Upper lobe of left lung (tissue), 4 donors: ENCODE measurements around the gene STX8.

Experiments
- CTCF ChIP-seq, 6 experiments: fragments of 450-650 bp in 4 of 6; fragments of 200-600 bp in 2 of 6; sonication (generic) in 2 of 6; IDR thresholded peaks; one replicate each; pipeline ENCODE4 v1.5.1; 2016 to 2019; ENCODE audit warnings: antibody characterized with exemption in 6 of 6
- EP300 ChIP-seq, 4 donors: sonication (generic); formaldehyde crosslinking; IDR thresholded peaks; one replicate each; pipeline ENCODE4 v1.5.1; 2017; ENCODE audit warnings: antibody characterized with exemption in 4 of 4, control low read depth in 2 of 4
- POLR2A ChIP-seq, 4 donors: fragments of 450-650 bp; IDR thresholded peaks; one replicate each; pipeline ENCODE4 v1.5.1; 2016 to 2017; ENCODE audit warnings: antibody characterized with exemption in 4 of 4, mild to moderate bottlenecking in 2 of 4

- TF ChIP-seq CTCF (IDR thresholded peaks at IDR 0.05): no peak
- TF ChIP-seq POLR2A (IDR thresholded peaks at IDR 0.05): no peak
- no peak for TF ChIP-seq EP300 (IDR thresholded peaks at IDR 0.05)
These were observed 244.9 kb downstream of the STX8 start for GRCh38 chr17:9330611-9331271.
